GM21367 (cell line): ENCODE results near the gene CIB2.
A peak's percentile ranks its signal among the peaks of the same experiment; 100 is the strongest.
"Not testable (repeated sequence)": the region's sequence is repeated elsewhere in the genome, so short reads cannot be mapped to it uniquely, and the experiment has no call there.

Source experiments
- ATAC-seq: cut with Tn5 transposase; IDR thresholded peaks from one replicate; pipeline ENCODE4 v1.9.1; 2021; ENCODE audit not compliant: unreplicated experiment

Gene CIB2

GRCh38 chr15:78131295-78132061 is at the start of gene CIB2:
TSS of gene CIB2 (minus strand) at chr15:78131445. CDS start at chr15:78131215, 230 bp downstream.
- ATAC-seq: peak; percentile 69

- no peak for ATAC-seq
Measured at GRCh38 chr15:78179906-78180305, 48.7 kb upstream of the CIB2 start.

- no peak for ATAC-seq
Measured at GRCh38 chr15:78179286-78179840, 48.1 kb upstream of the CIB2 start.

- no peak for ATAC-seq
Measured at GRCh38 chr15:78178064-78178463, 46.8 kb upstream of the CIB2 start.

- no peak for ATAC-seq
Measured at GRCh38 chr15:78177447-78177873, 46.2 kb upstream of the CIB2 start.

GRCh38 chr15:78175330-78175729 is 44.1 kb upstream of the CIB2 start:
- ATAC-seq: no peak

GRCh38 chr15:78174401-78174800 is 43.2 kb upstream of the CIB2 start:
- ATAC-seq: no peak

- no peak for ATAC-seq
Measured at GRCh38 chr15:78171864-78172472, 40.7 kb upstream of the CIB2 start.

GRCh38 chr15:78170848-78171773 is 39.9 kb upstream of the CIB2 start:
- peak; percentile 59 for ATAC-seq

- ATAC-seq: no peak
Measured at GRCh38 chr15:78168608-78169007, 37.4 kb upstream of the CIB2 start.

GRCh38 chr15:78167227-78167888 is 36.1 kb upstream of the CIB2 start:
- peak; percentile 50 for ATAC-seq

GRCh38 chr15:78164010-78164409 is 32.8 kb upstream of the CIB2 start:
- no peak for ATAC-seq

- no peak for ATAC-seq
Measured at GRCh38 chr15:78162038-78162437, 30.8 kb upstream of the CIB2 start.

- no peak for ATAC-seq
Measured at GRCh38 chr15:78159395-78159794, 28.1 kb upstream of the CIB2 start.

- no peak for ATAC-seq
Measured at GRCh38 chr15:78157203-78157602, 26.0 kb upstream of the CIB2 start.

GRCh38 chr15:78156653-78157052 is 25.4 kb upstream of the CIB2 start:
- ATAC-seq: no peak

- ATAC-seq: no peak
Measured at GRCh38 chr15:78155355-78155939, 24.2 kb upstream of the CIB2 start.

- ATAC-seq: no peak
Measured at GRCh38 chr15:78154955-78155354, 23.7 kb upstream of the CIB2 start.

GRCh38 chr15:78151075-78151474 is 19.8 kb upstream of the CIB2 start:
- not testable (repeated sequence) for ATAC-seq
